ENCODE results near the gene GNB2.
"Not testable (repeated sequence)": the region's sequence is repeated elsewhere in the genome, so short reads cannot be mapped to it uniquely, and the experiment has no call there.

GNB2 gene

GRCh38 chr7:100720279-100720670 lies 46.7 kb downstream of the GNB2 start, which contains the start of gene EPO:
TSS of gene EPO (plus strand) at chr7:100720468. CDS start at chr7:100720981, 513 bp downstream.
- DNase-seq (ENCODE audit: low read depth), result no peak
- H3K4me3 ChIP-seq (ENCODE audit: low read depth, low read length), result peak within 1 kb of the TSS; percentile 17

- peak overlapping the region; percentile 17 for H3K4me3 ChIP-seq (ENCODE audit: low read depth, low read length)
- DNase-seq (ENCODE audit: low read depth), result no peak
These were observed 47.3 kb downstream of the GNB2 start for GRCh38 chr7:100720671-100721504.

DNA sequence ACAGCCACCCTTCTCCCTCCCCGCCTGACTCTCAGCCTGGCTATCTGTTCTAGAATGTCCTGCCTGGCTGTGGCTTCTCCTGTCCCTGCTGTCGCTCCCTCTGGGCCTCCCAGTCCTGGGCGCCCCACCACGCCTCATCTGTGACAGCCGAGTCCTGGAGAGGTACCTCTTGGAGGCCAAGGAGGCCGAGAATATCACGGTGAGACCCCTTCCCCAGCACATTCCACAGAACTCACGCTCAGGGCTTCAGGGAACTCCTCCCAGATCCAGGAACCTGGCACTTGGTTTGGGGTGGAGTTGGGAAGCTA lies 47.9 kb downstream of the GNB2 start:
- DNase-seq (ENCODE audit: low read depth), result no peak
- no peak overlapping the region for H3K4me3 ChIP-seq (ENCODE audit: low read depth, low read length)

DNA sequence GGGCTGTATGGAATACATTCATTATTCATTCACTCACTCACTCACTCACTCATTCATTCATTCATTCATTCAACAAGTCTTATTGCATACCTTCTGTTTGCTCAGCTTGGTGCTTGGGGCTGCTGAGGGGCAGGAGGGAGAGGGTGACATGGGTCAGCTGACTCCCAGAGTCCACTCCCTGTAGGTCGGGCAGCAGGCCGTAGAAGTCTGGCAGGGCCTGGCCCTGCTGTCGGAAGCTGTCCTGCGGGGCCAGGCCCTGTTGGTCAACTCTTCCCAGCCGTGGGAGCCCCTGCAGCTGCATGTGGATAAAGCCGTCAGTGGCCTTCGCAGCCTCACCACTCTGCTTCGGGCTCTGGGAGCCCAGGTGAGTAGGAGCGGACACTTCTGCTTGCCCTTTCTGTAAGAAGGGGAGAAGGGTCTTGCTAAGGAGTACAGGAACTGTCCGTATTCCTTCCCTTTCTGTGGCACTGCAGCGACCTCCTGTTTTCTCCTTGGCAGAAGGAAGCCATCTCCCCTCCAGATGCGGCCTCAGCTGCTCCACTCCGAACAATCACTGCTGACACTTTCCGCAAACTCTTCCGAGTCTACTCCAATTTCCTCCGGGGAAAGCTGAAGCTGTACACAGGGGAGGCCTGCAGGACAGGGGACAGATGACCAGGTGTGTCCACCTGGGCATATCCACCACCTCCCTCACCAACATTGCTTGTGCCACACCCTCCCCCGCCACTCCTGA lies 49.1 kb downstream of the GNB2 start:
- no peak overlapping the region for H3K4me3 ChIP-seq (ENCODE audit: low read depth, low read length)
- DNase-seq (ENCODE audit: low read depth), result no peak

- DNase-seq (ENCODE audit: low read depth), result no peak
These were observed 50.3 kb downstream of the GNB2 start for GRCh38 chr7:100723732-100724275.

DNA sequence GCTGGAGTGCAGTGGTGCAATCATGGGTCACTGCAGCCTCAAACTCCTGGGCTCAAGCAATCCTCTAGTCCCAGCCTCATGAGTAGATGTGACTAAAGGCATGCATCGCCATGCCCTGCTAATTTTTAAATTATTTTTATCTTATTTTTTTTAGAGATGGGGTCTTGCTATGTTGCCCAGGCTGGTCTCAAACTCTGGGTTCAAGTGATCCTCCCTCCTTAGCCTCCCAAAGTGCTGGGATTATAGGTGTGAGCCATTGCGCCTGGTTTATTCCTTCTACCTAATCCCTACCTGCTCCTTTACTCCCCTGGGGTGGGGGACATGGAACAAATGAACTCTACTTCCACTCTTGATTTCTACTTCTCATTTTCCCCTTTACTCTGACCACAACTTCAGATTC lies 50.8 kb downstream of the GNB2 start:
- not testable (repeated sequence) for H3K4me3 ChIP-seq (ENCODE audit: low read depth, low read length); DNase-seq (ENCODE audit: low read depth)

More at GRCh38 chr7:100723732-100724275, 50.3 kb downstream of the GNB2 start:
- H3K4me3 ChIP-seq (ENCODE audit: low read depth, low read length), result no peak overlapping the region

DNA sequence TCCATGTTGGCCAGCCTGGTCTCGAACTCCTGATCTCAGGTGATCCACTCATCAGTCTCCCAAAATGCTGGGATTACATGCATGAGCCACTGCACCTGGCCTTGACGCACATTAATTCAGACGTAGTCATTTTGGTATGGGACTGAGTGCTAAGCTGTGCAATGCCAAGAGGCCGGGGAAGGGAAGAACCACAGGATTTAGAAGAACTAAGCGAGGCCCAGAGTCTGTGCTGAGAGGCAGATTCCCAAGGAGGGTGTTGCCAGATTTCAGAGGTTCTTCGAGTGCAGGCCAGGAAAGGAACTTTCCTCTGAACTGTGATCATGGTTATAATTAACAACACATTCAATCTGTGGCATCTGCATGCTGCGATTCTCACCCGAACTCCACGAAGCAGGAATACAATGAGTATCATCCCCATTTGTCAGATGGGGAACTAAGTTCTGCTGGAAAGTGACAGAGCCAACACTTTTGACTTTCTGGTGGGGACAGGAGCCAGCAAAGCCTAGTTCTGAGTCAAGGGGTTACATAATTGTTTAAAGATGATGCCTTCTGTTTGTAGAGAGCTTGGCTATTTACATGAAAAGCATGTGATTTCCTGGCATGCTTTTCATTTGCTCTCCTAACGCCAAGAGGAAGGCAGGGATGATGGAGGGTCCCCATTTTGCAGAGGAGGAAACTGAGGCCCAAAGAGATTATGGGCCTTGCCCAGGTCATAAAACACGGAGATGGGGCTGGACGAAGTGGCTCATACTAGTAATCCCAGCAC lies 53.6 kb downstream of the GNB2 start:
- H3K4me3 ChIP-seq (ENCODE audit: low read depth, low read length), result no peak overlapping the region
- peak; percentile 68 for DNase-seq (ENCODE audit: low read depth)

DNA sequence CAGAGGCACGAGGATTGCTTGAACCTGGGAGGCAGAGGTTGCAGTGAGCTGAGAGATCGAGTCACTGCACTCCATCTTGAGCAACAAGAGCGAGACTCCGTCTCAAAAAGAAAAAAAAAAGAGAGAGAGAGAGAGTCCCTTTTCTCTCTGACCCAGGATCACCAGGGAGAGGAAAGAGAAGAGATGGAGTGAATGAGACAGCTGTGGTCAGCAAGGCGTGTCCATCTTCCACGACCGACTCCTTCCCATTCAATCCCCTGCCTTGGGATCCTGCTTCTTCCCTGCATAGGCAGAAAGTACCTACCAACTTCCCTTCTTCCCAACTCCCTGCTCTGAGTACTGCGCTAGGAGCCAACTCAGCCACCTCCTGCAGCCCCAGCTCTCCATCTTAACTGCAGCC lies 54.7 kb downstream of the GNB2 start:
- no peak overlapping the region for H3K4me3 ChIP-seq (ENCODE audit: low read depth, low read length)
- DNase-seq (ENCODE audit: low read depth), result no peak
